HepG2 (cell line): ENCODE measurements around the gene FKBP14. TPM values are rescaled to one million over a fixed set of nuclear protein-coding genes. Genes with fewer than 3 reads are reported as not detected.

Source experiments
- ATAC-seq: fragments of 200-7000 bp; cut with Tn5 transposase; 3 replicates; pipeline ENCODE4 v1.9.1; 2020; ENCODE audit warnings: mild to moderate bottlenecking, moderate library complexity
- BruUV-seq: library from RNA; stranded (reverse); fragments of 400-500 nt; replicated peaks from 2 replicates; lab custom pipeline; 2021; lab: Mats Ljungman, UMichigan
- CTCF ChIA-PET: fragments of 300-600 bp; formaldehyde crosslinking; extraction: SDS; loops from one replicate; lab custom pipeline; 2021; ENCODE audit warnings: low total read pairs, inconsistent platforms, low intra/inter-chr PET ratio; lab: Yijun Ruan, JAX
- POLR2A ChIA-PET: fragments of 350-600 bp; sonication (Branson Sonifier 250); formaldehyde crosslinking; loops from one replicate; lab custom pipeline; 2020; ENCODE audit warnings: antibody characterized with exemption, inconsistent platforms; lab: Yijun Ruan, JAX
- DNase-seq: peaks from one replicate; pipeline ENCODE4 v3.0.0-alpha.2; 2015; ENCODE audit warnings: low spot score
- FAIRE-seq: peaks from 3 replicates; lab custom pipeline; 2011; peaks lifted over from hg19 to GRCh38; lab: Jason Lieb, UNC
- H2AFZ ChIP-seq: one replicate; pipeline ENCODE4 v1.6.1; 2011; ENCODE audit warnings: low read length, inconsistent platforms
- H3K27ac ChIP-seq: fragments of 300-600 bp; 3 replicates; pipeline ENCODE4 v1.8.0; 2011; ENCODE audit warnings: mixed run types, mild to moderate bottlenecking, mixed read lengths, low read length, inconsistent platforms; ENCODE audit not compliant: insufficient read depth; ENCODE audit errors: extremely low read length
- H3K27me3 ChIP-seq, 2 experiments: fragments of 200-600 bp in 1 of 2; 2 replicates in 1 of 2; 3 replicates in 1 of 2; pipeline versions ENCODE4 v1.6.0 to v1.8.0; 2011; ENCODE audit warnings: low read length in 2 of 2, mild to moderate bottlenecking in 2 of 2, moderate library complexity in 2 of 2, inconsistent platforms in 1 of 2; ENCODE audit not compliant: insufficient read depth in 2 of 2, control insufficient read depth in 1 of 2
- H3K36me3 ChIP-seq, 2 experiments: fragments of 200-600 bp in 1 of 2; replicated peaks in 1 of 2; 2 replicates in 1 of 2; 3 replicates in 1 of 2; pipeline versions ENCODE4 v1.5.1 to v1.8.0; 2011; ENCODE audit warnings: low read length in 2 of 2, inconsistent platforms in 1 of 2; ENCODE audit not compliant: insufficient read depth in 2 of 2, control insufficient read depth in 1 of 2
- H3K4me1 ChIP-seq: 2 replicates; pipeline ENCODE4 v1.5.1; 2012; ENCODE audit warnings: low read length, inconsistent platforms; ENCODE audit not compliant: insufficient read depth
- H3K4me2 ChIP-seq: 2 replicates; pipeline ENCODE4 v1.6.0; 2011; ENCODE audit warnings: low read depth, low read length, inconsistent platforms
- H3K4me3 ChIP-seq, 3 experiments: fragments of 200-600 bp in 1 of 3; sonication (generic), shearing (Covaris generic) in 1 of 3; replicated peaks in 1 of 3; 2 replicates each; pipeline ENCODE4 v1.5.1; 2011 to 2016; ENCODE audit warnings: low read length in 3 of 3, inconsistent platforms in 2 of 3, low read depth in 2 of 3, mild to moderate bottlenecking in 2 of 3, control low read depth in 1 of 3, mixed read lengths in 1 of 3; ENCODE audit not compliant: insufficient read depth in 1 of 3
- H3K79me2 ChIP-seq: one replicate; pipeline ENCODE4 v1.6.1; 2011; ENCODE audit warnings: low read length, inconsistent platforms; ENCODE audit not compliant: insufficient read depth
- H3K9ac ChIP-seq: 2 replicates; pipeline ENCODE4 v1.6.0; 2011; ENCODE audit warnings: mild to moderate bottlenecking, low read depth, low read length, inconsistent platforms; ENCODE audit not compliant: insufficient read depth
- H3K9me3 ChIP-seq: 2 replicates; pipeline ENCODE4 v1.5.1; 2012; ENCODE audit warnings: mild to moderate bottlenecking, low read length
- H4K20me1 ChIP-seq: 2 replicates; pipeline ENCODE4 v1.6.0; 2011; ENCODE audit warnings: inconsistent platforms, mild to moderate bottlenecking, low read length, moderate library complexity; ENCODE audit not compliant: insufficient read depth
- BRD4 ChIP-seq: sonication (generic); formaldehyde crosslinking; IDR thresholded peaks from 2 replicates; pipeline ENCODE4 v1.4.0; 2020; ENCODE audit warnings: missing genetic modification reagents
- E2F1 ChIP-seq: sonication (generic); formaldehyde crosslinking; IDR thresholded peaks from 2 replicates; pipeline ENCODE4 v1.5.0; 2020; ENCODE audit warnings: missing genetic modification reagents
- MYC ChIP-seq: sonication (generic); formaldehyde crosslinking; IDR thresholded peaks from 2 replicates; pipeline ENCODE4 v1.9.0; 2021; ENCODE audit warnings: missing genetic modification reagents, borderline replicate concordance
- NFRKB ChIP-seq: fragments of 450-650 bp; IDR thresholded peaks from 2 replicates; pipeline ENCODE4 v1.6.1; 2017
- PAXIP1 ChIP-seq: sonication (generic); formaldehyde crosslinking; conservative IDR thresholded peaks from 2 replicates; pipeline ENCODE4 v1.4.0; 2020; ENCODE audit warnings: mild to moderate bottlenecking, missing genetic modification reagents, moderate library complexity
- POLR2AphosphoS5 ChIP-seq: IDR thresholded peaks from 2 replicates; pipeline ENCODE4 v1.6.1; 2012; ENCODE audit warnings: low read depth, low read length
- SIX4 ChIP-seq: sonication (generic); formaldehyde crosslinking; IDR thresholded peaks from 2 replicates; pipeline ENCODE4 v1.4.0; 2020; ENCODE audit warnings: missing genetic modification reagents
- SNAPC2 ChIP-seq: sonication (generic); formaldehyde crosslinking; IDR thresholded peaks from 2 replicates; pipeline ENCODE4 v1.8.1; 2022; ENCODE audit warnings: mild to moderate bottlenecking, missing genetic modification reagents
- SOX5 ChIP-seq: IDR thresholded peaks from 2 replicates; pipeline ENCODE4 v1.6.1; 2016; ENCODE audit warnings: borderline replicate concordance
- ZBTB44 ChIP-seq: sonication (generic); formaldehyde crosslinking; IDR thresholded peaks from 2 replicates; pipeline ENCODE4 v1.4.0; 2020; ENCODE audit warnings: missing genetic modification reagents
- ZC3H13 ChIP-seq: sonication (generic); formaldehyde crosslinking; IDR thresholded peaks from 2 replicates; pipeline ENCODE4 v1.8.1; 2023; ENCODE audit warnings: mild to moderate bottlenecking, missing genetic modification reagents, moderate library complexity
- ZNF615 ChIP-seq: sonication (generic); formaldehyde crosslinking; IDR thresholded peaks from 2 replicates; pipeline ENCODE4 v1.5.0; 2020; ENCODE audit warnings: mild to moderate bottlenecking, missing genetic modification reagents, borderline replicate concordance
- ZNF790 ChIP-seq: sonication (generic); formaldehyde crosslinking; IDR thresholded peaks from 2 replicates; pipeline ENCODE4 v1.8.0; 2022; ENCODE audit warnings: missing genetic modification reagents, mild to moderate bottlenecking, borderline replicate concordance
- WGBS: methylation state at CpG from one replicate; pipeline ENCODE4 v1.1.6; 2017; ENCODE audit warnings: low lambda C conversion rate; 5-methylcytosine and 5-hydroxymethylcytosine counted together
- in situ Hi-C: cut with HindIII; loops from 2 replicates; pipeline ENCODE4 v1.10.0; 2017; ENCODE audit warnings: low pct_unique_long_range_greater_than_20kb; ENCODE audit not compliant: extremely low pct_ligation_motif_present
- intact Hi-C: fragments of 100-400 bp; cut with micrococcal nuclease; formaldehyde crosslinking; loops from one replicate; pipeline ENCODE4 v1.10.0; 2022; ENCODE audit not compliant: unreplicated experiment
- polyA plus RNA-seq, 8 experiments: library from polyadenylated mRNA; depleted of rRNA in 3 of 8; stranded (reverse) in 7 of 8; unstranded in 1 of 8; fragments of >200 nt; fragmentation: Illumina TruSeq in 4 of 8; extraction: Trizol in 4 of 8; gene quantifications; 2 replicates each; pipeline versions ENCODE4 v1.2.1 to v1.2.3, GENCODE V29; 2011 to 2016; ENCODE audit warnings: low read depth in 4 of 8, missing spikeins in 1 of 8, mixed read lengths in 1 of 8; ENCODE audit not compliant: insufficient read depth in 1 of 8
- total RNA-seq, 5 experiments: library from RNA; depleted of rRNA; stranded (reverse); fragments of >200 nt; fragmentation: Illumina TruSeq; extraction: Trizol; gene quantifications; 2 replicates each; pipeline ENCODE4 v1.2.3, GENCODE V29; 2016; ENCODE audit warnings: low read depth in 1 of 5

Gene FKBP14
- total and polyA plus RNA-seq, 2 of the 13 experiments (the other 11 are each of a cell fraction or from before 2014, with no cell fraction given): 20.0 to 32.3 TPM

GRCh38 chr7:30047124-30047523 lies 20.6 kb upstream of the FKBP14 start:
- no peak for DNase-seq
- BruUV-seq: no TSS peak
- Histone ChIP-seq H3K4me1 (no peaks in the 10 kb centered on the region), H2AFZ (no peak overlapping the region), H4K20me1 (no peaks in the 10 kb centered on the region), H3K4me3 (no peak overlapping the region), H3K4me2 (no peak overlapping the region), H3K36me3 (peaks cover 19 to 52% of the 10 kb centered on the region in 2 experiments), H3K27ac (no peak overlapping the region), H3K9me3 (no peaks in the 10 kb centered on the region), H3K9ac (no peak overlapping the region), H3K79me2 (peaks cover 5% of the 10 kb centered on the region), H3K27me3 (no peaks in the 10 kb centered on the region)
- FAIRE-seq: no peak
- in situ Hi-C loops (no loop called here), intact Hi-C loops (no loop called here)
- no peak for ATAC-seq
- 97% methylated on average over 2 of the region's 2 CpGs for WGBS
- no peak for TF ChIP-seq SOX5 (CRISPR knock-in tag)
- TF ChIP-seq E2F1 (CRISPR knock-in tag): no peak
- no peak for TF ChIP-seq BRD4 (CRISPR knock-in tag)
- CTCF ChIA-PET: no interaction called here
- POLR2A ChIA-PET: no interaction called here

- FAIRE-seq (no peak), DNase-seq (no peak), ATAC-seq (no peak)
- H3K4me1 ChIP-seq: no peaks in the 10 kb centered on the region
- H4K20me1 ChIP-seq: no peaks in the 10 kb centered on the region
- no peaks in the 10 kb centered on the region for H3K27me3 ChIP-seq
- WGBS: 90% methylated on average over 2 of the region's 3 CpGs
- H3K9me3 ChIP-seq: no peaks in the 10 kb centered on the region
- intact Hi-C loops (no loop called here), in situ Hi-C loops (no loop called here)
- CTCF ChIA-PET: no interaction called here
- H3K36me3 ChIP-seq: peaks cover 19 to 47% of the 10 kb centered on the region in 2 experiments
- no peak overlapping the region for H3K4me3 ChIP-seq
- H3K9ac ChIP-seq: no peak overlapping the region
- H3K27ac ChIP-seq: no peak overlapping the region
- no TSS peak for BruUV-seq
- POLR2A ChIA-PET: no interaction called here
- H3K79me2 ChIP-seq: peaks cover 12% of the 10 kb centered on the region
- no peak overlapping the region for H2AFZ ChIP-seq
- no peak overlapping the region for H3K4me2 ChIP-seq
- no peak for TF ChIP-seq SIX4
- TF ChIP-seq NFRKB: no peak
- TF ChIP-seq ZNF790 (CRISPR knock-in tag): no peak
- TF ChIP-seq PAXIP1 (CRISPR knock-in tag): no peak
- no peak for TF ChIP-seq SNAPC2 (CRISPR knock-in tag)
- no peak for TF ChIP-seq MYC
- no peak for TF ChIP-seq ZBTB44 (CRISPR knock-in tag)
- no peak for TF ChIP-seq POLR2AphosphoS5
- no peak for TF ChIP-seq ZNF615 (CRISPR knock-in tag)
- TF ChIP-seq ZC3H13 (CRISPR knock-in tag): no peak
Observed at GRCh38 chr7:30046127-30046770, 19.7 kb upstream of the FKBP14 start.
